Transverse colon (tissue), 4 donors: Measurements from ENCODE around the gene LTBR.

Experiments used
- CTCF ChIP-seq, 5 experiments: fragments of 200-600 bp in 3 of 5; fragments of 450-650 bp in 2 of 5; sonication (generic) in 3 of 5; IDR thresholded peaks; 1 replicate in 2 of 5; 2 replicates in 3 of 5; pipeline ENCODE4 v1.5.1; 2016 to 2017; ENCODE audit warnings: antibody characterized with exemption in 5 of 5, inconsistent platforms in 3 of 5, mild to moderate bottlenecking in 2 of 5, moderate library complexity in 1 of 5
- EP300 ChIP-seq: sonication (generic); formaldehyde crosslinking; IDR thresholded peaks from one replicate; pipeline ENCODE4 v1.6.1; 2017; ENCODE audit warnings: antibody characterized with exemption, low read depth
- POLR2A ChIP-seq: fragments of 450-650 bp; IDR thresholded peaks from one replicate; pipeline ENCODE4 v1.6.1; 2016; ENCODE audit warnings: antibody characterized with exemption, mild to moderate bottlenecking, moderate library complexity
- POLR2AphosphoS5 ChIP-seq, 3 donors: sonication (generic); formaldehyde crosslinking; IDR thresholded peaks; one replicate each; pipeline ENCODE4 v1.6.1; 2016; ENCODE audit warnings: antibody characterized with exemption in 3 of 3

- TF ChIP-seq POLR2A (no peak), CTCF (IDR thresholded peaks at IDR 0.05) (no peak), POLR2AphosphoS5 (IDR thresholded peaks at IDR 0.05) (no peak), EP300 (no peak)
Measured at GRCh38 chr12:6407236-6407954, 23.4 kb downstream of the LTBR start.
